Measurements from ENCODE around the gene ZMIZ1.

Gene ZMIZ1

DNA sequence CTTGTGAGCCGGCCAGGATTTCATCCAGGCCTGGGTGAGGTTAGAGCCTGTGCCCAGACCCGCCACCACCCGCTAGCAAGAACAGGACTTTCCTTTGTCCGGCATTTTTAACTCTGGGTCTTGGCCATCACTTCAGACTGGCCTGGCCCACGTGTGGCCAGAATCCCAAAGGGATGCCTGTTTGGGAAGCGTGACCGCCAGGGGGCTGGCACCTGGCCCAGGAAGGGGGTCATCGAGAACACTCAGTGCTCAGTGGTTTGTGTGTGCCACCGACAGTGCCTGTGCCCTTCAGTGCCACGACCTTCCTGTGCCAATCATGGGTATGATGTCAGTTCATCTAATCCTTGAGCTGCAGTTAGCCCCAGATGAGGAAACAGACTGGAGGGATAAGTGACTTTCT is 85.0 kb downstream of the ZMIZ1 start:
- Mint-ChIP-seq H3K27ac (no peak overlapping the region), H3K4me3 (no peak overlapping the region), H3K36me3 (no peaks in the 10 kb centered on the region), H3K9me3 (no peaks in the 10 kb centered on the region), H3K27me3 (no peaks in the 10 kb centered on the region), H3K4me1 (peaks cover 19% of the 10 kb centered on the region)
- ATAC-seq: no peak

DNA sequence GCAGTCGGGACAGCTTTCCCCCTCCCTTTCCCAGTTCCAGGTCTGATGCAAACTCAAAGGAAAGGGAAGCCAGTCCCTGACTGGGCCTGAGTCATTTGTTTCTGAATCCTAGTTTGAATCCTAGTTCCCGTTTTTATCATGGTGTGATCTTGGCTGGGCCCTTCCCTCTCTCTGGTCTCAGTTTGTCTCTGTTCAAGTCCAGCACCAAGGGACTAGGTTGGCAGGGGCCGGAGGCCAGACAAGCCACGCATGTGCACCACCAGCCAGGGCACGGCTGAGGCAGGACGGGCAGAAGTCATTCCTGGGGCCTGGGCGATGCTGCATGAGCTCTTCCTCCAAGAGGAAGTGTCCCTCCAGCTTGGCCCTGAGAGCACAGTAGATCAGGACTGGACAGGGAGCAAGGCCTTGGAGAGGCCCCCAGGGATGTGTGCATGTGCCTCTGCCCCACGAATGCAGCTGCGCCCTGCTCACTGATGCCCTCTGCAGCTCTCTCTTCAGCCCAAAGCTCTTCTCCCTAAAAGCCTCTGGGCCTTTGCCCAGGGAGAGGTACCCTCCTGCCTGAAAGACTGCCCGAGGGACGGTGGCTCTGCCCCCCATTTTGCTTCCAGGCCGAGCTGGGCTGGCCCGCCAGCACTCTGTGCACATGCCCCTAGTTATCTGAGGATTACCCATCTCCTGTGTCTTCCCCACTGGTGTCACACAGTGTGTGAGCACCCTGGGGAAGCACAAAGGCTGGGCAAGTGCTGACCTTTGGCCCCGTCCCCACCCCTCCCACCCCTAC is 86.7 kb downstream of the ZMIZ1 start:
- peak; percentile 14 for ATAC-seq
- peaks cover 2% of the 10 kb centered on the region for H3K4me1 Mint-ChIP-seq
- no peak overlapping the region for H3K4me3 Mint-ChIP-seq
- no peak overlapping the region for H3K27ac Mint-ChIP-seq
- no peaks in the 10 kb centered on the region for H3K36me3 Mint-ChIP-seq
- no peaks in the 10 kb centered on the region for H3K9me3 Mint-ChIP-seq
- H3K27me3 Mint-ChIP-seq: no peaks in the 10 kb centered on the region

DNA sequence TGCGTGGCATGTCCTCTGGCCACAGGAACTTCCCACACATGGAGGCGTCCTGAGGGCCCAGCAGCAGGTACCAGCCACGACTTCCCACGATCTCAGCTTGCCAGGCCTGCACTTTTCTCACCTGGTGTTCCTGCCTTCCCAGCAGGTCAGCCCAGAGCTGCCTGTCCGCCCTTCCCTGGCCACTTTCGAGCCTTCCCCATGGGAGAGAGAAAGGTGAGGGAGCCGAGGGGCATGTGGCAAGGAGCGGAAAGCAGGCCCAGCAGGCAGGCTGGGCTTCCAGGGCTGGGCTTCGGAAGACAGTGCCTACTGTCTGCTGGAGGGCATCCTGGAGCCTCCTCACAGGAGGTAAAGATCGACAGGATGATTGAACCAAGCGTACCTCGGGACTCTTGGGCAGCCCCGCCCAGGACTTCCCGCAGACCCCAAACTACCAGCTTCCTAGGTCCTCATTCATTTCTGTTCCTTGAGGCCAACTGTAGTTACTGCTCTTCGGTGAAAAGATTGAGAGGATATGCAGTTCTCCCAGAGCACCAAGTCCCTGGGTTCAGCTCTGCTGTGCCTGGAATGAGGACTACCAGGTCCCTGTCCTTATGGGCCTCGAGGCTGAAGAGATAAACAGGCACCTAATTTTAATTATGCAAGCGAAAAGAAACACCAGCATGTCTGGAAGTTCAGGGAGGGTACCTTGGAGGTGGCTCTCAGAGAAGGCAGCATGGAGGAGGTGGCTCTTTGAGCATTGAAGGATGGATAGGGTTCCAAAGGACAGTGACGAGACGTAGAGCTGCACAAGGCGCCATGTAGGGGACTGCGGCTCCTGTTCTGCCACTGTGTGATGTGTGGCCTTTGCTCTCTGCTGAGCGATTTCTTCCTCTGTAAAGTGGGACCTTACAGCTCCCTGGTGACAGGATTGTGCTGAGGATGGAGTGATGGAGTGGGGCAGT is 87.8 kb downstream of the ZMIZ1 start:
- no peak overlapping the region for H3K27ac Mint-ChIP-seq
- H3K9me3 Mint-ChIP-seq: no peaks in the 10 kb centered on the region
- H3K27me3 Mint-ChIP-seq: peaks cover 8% of the 10 kb centered on the region
- H3K36me3 Mint-ChIP-seq: no peaks in the 10 kb centered on the region
- no peaks in the 10 kb centered on the region for H3K4me1 Mint-ChIP-seq
- H3K4me3 Mint-ChIP-seq: no peak overlapping the region
- ATAC-seq: no peak

DNA sequence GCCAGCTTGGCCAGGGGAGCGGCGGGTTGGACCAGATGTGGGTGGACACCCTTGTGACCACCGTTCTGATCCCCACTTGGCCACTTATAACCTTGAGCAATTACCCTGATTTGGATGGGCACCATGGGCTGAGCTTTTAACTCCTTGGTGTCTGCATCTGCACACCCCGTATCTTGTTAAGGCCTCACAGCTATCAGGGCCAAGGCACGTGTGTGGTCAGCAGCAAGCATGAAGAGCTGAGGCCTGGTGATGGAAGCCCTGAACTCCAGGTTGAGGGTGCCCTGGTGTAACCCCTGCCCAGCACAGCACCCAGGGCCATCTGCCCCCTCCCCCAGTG is 89.2 kb downstream of the ZMIZ1 start:
- no peaks in the 10 kb centered on the region for H3K36me3 Mint-ChIP-seq

DNA sequence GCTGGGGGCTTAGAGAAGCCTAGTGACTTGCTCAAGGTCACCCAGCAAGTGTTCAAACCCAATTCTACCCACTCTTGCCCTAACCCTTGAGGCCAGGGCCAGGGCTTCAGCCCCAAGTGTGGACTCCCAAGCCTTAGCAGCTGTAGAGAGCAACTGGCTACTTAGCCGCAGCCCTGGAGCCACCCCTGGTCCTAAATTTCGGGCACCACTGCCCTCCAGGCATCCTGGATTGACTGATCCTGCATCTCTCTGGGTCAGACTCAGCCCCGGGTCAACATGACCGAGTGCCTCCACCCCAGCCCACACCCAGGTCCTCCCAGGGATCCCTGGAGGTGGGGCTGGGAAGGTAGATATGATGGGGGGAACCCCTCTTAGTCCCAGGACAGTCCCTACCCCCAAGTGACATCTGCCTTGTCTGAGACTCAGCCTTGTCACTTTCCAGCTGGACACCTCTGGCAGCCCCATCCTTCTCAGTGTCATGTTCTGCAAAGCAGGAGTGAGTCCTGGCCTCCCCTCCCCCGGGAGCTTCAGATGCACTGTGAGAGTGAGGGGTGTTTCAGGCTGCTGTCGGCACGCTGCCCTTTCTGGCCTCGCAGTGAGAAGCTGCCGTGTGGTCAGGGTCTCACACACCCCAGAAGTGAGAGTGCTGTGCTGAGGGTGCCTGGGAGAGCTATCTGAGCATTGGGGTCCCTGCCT is 89.8 kb downstream of the ZMIZ1 start:
- no peak overlapping the region for H3K27ac Mint-ChIP-seq
- no peaks in the 10 kb centered on the region for H3K9me3 Mint-ChIP-seq

More for the DNA sequence above, 89.2 kb downstream of the ZMIZ1 start:
- Mint-ChIP-seq H3K9me3 (no peaks in the 10 kb centered on the region), H3K27me3 (peaks cover 9% of the 10 kb centered on the region), H3K27ac (no peak overlapping the region), H3K4me3 (no peak overlapping the region), H3K4me1 (no peaks in the 10 kb centered on the region)
- ATAC-seq: no peak

DNA sequence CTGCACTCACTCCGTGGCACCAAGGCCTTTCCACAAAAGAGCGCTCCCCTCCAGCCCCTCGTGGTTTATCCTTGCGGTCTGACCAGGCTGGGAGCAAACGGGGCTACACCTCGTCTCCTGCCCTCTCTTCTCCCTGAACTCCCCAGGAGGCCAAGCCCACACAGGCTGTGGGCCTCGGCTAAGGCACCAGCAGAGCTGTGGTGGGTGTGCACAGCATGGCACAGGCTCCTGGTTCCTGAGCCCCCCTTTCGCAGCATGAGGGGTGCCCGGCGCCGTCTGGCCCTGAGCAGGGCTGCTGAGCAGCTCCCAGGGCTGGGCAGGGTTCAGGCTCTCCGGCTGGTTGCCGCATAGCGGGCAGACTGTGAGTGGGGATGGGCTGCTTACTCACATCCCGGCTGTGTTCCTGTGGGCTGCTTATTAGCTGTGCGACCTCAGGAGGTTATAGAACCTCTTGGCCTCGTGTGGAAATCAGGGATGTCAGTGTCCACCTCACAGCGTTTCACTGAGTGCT is 90.4 kb downstream of the ZMIZ1 start:
- Mint-ChIP-seq H3K4me1 (peaks cover 5% of the 10 kb centered on the region), H3K9me3 (no peaks in the 10 kb centered on the region), H3K4me3 (no peak overlapping the region), H3K27ac (no peak overlapping the region), H3K27me3 (peaks cover 9% of the 10 kb centered on the region), H3K36me3 (no peaks in the 10 kb centered on the region)
- ATAC-seq: no peak

More for the DNA sequence above, 89.8 kb downstream of the ZMIZ1 start:
- Mint-ChIP-seq H3K27me3 (peaks cover 9% of the 10 kb centered on the region), H3K4me1 (no peaks in the 10 kb centered on the region), H3K36me3 (no peaks in the 10 kb centered on the region), H3K4me3 (no peak overlapping the region)
- no peak for ATAC-seq

DNA sequence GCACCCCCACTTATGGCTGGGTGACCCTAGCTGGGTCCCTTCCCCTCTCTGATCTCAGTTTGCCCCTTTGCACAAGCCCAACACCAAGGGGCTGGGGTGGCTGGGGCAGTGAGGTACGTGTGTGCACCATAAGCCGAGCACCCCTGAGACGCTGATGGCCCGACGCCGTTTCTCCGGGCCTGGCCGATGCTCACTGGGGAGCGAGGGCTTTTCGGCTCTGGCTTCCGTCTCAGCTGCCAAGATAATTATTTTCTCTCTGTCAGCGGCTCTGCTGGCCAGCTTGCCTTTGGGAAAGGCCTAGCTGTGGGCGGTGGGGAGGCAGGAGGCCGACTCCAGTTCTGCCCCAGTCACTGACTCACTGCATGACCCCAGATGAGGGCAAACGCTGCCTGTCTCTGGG is 91.0 kb downstream of the ZMIZ1 start:
- Mint-ChIP-seq H3K27ac (no peak overlapping the region), H3K36me3 (no peaks in the 10 kb centered on the region), H3K4me1 (peaks cover 7% of the 10 kb centered on the region), H3K9me3 (no peaks in the 10 kb centered on the region), H3K27me3 (peaks cover 9% of the 10 kb centered on the region), H3K4me3 (no peak overlapping the region)
- no peak for ATAC-seq

DNA sequence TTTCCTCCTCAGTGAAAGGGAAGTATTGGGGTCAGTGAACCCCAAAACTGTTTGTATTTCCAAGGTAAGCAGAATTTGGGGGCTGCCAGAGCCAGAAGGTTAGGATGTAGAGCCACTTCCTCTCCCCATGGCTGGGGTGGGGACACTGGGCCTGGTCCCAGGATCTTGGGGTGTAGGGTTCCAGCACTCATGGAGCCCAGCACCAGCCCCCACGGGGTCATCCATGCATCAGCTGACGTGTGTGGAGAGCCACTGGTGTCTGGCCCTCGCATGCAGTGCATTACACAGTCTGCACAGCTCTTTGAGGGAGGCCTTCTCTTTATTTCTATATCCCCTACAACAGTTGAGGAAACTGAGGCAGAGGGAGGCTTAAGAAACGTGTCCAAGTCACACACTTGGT is 91.4 kb downstream of the ZMIZ1 start:
- no peaks in the 10 kb centered on the region for H3K9me3 Mint-ChIP-seq
- no peak overlapping the region for H3K4me3 Mint-ChIP-seq
- no peaks in the 10 kb centered on the region for H3K36me3 Mint-ChIP-seq
- ATAC-seq: no peak
- H3K27me3 Mint-ChIP-seq: peaks cover 9% of the 10 kb centered on the region
- no peak overlapping the region for H3K27ac Mint-ChIP-seq
- peaks cover 7% of the 10 kb centered on the region for H3K4me1 Mint-ChIP-seq

DNA sequence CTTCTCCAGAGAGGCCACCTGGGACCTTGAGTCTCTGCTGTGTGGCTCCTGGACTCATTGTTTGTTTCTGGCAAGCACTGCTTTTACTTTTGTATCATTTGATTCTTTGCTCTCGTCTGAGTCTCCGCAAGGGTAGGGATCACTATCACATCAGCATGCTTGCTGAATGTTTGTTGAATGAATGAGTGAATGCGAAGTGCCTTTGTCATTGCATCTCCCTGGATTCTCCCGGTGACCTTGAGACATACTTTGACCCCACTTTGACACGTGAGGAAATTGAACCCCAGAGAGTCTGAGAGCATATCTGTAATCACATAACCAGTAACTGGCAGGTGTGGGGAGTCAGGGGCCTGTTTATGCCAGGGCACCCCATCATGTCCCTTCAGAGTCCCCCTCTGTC is 92.8 kb downstream of the ZMIZ1 start:
- peaks cover 9% of the 10 kb centered on the region for H3K27me3 Mint-ChIP-seq
- H3K36me3 Mint-ChIP-seq: no peaks in the 10 kb centered on the region
- H3K27ac Mint-ChIP-seq: no peak overlapping the region
- no peak for ATAC-seq
- H3K4me3 Mint-ChIP-seq: no peak overlapping the region
- H3K9me3 Mint-ChIP-seq: no peaks in the 10 kb centered on the region
- peaks cover 7% of the 10 kb centered on the region for H3K4me1 Mint-ChIP-seq

DNA sequence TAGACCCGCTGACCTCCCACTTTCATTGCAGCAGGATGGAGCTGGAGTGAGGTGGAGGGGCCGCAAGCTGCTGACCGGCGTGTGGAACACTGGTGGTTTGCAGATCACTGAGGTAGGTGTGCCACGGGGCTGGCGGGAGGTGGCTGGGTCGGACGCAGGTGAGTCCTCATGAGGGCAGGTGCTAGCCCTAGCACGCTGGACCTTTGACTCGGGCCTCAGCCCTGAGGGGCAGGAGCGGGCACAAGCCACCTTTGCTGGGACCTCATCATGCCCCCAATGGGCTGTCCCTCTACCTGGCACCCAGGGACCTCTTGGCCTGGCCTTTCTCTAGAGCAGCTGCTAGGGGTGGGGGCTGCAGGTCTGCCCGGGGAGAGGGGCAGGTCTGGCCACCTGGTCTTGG is 93.3 kb downstream of the ZMIZ1 start:
- Mint-ChIP-seq H3K4me1 (peaks cover 7% of the 10 kb centered on the region), H3K9me3 (no peaks in the 10 kb centered on the region), H3K36me3 (no peaks in the 10 kb centered on the region), H3K27ac (no peak overlapping the region), H3K27me3 (peaks cover 9% of the 10 kb centered on the region), H3K4me3 (no peak overlapping the region)
- ATAC-seq: no peak

DNA sequence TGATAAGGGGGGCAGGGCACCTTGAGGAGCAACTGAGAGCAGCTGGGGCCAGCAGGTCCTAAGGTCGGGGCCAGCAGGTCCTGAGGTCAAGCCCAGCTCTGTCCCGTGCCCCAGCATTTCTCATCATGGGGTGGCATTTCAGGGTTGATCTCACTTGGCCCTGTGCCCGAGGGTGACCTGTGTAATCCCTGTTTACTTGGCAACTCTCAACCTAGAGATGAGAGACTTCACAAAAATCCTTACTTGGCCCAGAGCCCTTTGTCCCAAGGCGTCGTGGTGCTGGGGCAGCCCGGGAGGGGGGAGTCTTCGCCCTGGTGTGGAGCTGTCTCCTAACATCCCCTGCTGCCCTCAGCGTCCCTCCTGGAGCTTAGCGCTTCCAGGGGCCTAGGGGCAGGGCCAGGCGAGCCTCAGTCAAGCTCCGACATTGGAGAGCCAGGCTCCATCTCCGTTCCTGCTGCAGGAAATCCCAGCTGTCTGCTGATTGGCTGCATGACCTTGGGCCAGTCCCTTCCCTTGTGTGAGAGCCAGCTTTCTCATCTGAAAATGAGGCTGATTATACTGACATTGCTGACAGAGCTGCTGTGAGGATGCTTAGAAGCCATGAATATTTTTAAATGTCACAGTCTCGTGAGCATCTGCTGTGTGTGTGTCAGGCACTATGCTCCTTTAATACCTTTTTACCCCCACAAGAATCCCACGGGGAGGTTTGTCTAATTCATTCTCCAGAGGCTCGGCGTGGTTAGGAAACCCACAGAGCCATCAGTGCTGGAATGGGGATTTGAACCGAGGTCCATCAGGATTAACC is 94.3 kb downstream of the ZMIZ1 start:
- H3K9me3 Mint-ChIP-seq: no peaks in the 10 kb centered on the region
- H3K4me3 Mint-ChIP-seq: no peak overlapping the region
- H3K4me1 Mint-ChIP-seq: peaks cover 7% of the 10 kb centered on the region
- H3K27ac Mint-ChIP-seq: no peak overlapping the region
- H3K36me3 Mint-ChIP-seq: no peaks in the 10 kb centered on the region
- H3K27me3 Mint-ChIP-seq: peaks cover 9% of the 10 kb centered on the region
- ATAC-seq: no peak

DNA sequence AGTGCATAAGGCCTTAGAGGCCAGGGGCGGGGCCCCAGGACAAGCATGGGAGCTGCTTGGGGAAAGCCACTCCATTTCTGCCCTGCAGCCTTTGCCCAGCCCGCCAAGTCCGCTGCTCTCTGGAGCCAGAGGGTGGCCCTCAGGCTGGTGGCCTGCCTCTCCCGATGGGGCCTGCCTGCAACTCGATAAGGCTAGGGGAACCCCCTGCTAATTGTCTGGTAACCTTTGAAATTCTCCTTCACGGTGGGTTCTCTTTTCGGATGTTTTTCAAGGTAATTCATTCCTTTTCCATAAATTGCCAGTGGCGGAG is 94.9 kb downstream of the ZMIZ1 start:
- Mint-ChIP-seq H3K4me3 (no peak overlapping the region), H3K4me1 (peaks cover 7% of the 10 kb centered on the region), H3K9me3 (no peaks in the 10 kb centered on the region), H3K36me3 (no peaks in the 10 kb centered on the region), H3K27me3 (peaks cover 9% of the 10 kb centered on the region), H3K27ac (no peak overlapping the region)
- no peak for ATAC-seq

DNA sequence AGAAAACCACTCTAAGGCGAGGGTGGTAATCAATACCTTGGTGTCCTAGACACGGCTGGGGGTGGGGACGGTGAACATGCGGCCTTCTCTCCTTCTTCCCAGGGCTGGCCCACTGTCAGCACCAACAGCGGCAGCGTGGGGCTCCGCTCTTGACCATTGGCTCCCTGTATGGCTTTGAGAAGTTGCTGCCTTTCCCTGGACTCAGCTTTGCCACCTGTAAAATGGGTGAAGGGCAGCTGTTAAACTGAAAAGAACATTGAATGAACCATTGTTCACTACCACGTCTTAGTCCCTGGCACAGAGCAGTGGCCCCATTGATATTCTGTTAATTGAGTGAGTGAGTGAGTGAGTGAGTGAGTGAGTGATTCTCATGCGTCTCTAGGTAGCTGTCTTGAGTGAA is 95.3 kb downstream of the ZMIZ1 start:
- Mint-ChIP-seq H3K9me3 (no peaks in the 10 kb centered on the region), H3K27ac (no peak overlapping the region), H3K4me1 (peaks cover 7% of the 10 kb centered on the region)

DNA sequence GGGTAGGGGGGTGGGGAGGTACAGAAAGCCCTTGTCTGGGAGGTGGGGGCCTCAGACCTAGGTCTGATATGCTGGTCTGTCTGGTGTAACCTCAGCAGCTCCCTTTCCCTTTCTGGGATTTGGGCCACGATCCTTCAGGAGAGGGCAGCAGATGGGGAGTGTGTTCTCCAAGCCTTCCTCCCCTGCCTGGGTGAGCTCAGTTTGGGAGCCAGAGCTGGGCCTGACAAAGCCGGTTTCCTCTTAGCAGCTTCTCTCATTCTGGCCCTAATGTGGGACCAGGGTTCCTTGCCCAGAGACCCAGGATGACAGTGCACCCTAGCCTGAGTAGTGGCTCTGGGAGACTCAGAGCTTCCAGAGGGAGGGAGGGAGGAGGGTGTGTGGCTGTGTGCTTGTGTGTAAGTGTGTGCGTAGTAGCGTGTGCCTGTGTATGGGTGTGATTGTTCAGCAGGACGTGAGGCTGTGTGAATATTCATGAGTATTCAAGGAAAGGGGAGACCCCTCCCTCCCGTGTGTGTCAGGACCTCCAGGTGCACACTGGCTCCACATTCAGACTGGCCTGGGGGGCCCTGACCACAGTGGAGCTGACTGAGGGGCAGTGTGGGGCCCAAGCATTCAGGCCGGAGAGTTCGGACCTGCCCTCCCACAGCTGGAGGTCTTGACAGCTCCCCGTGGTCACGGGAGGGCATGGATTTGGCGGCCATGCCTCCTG is 96.5 kb downstream of the ZMIZ1 start:
- H3K4me1 Mint-ChIP-seq: peaks cover 7% of the 10 kb centered on the region
- ATAC-seq: no peak
- no peaks in the 10 kb centered on the region for H3K9me3 Mint-ChIP-seq
- H3K27me3 Mint-ChIP-seq: peaks cover 9% of the 10 kb centered on the region
- H3K27ac Mint-ChIP-seq: no peak overlapping the region
- no peak overlapping the region for H3K4me3 Mint-ChIP-seq
- H3K36me3 Mint-ChIP-seq: no peaks in the 10 kb centered on the region

More for the DNA sequence above, 95.3 kb downstream of the ZMIZ1 start:
- ATAC-seq: no peak
- Mint-ChIP-seq H3K4me3 (no peak overlapping the region), H3K27me3 (peaks cover 9% of the 10 kb centered on the region), H3K36me3 (no peaks in the 10 kb centered on the region)

All from stimulated activated memory B cell treated with anti-CD40 and anti-IgM and Interleukin-4, amounts not matched to agents 10 μg/mL and 1 μg/mL and 100 μg/mL, for 72 hours (primary cell).